Stimulated activated CD8-positive, alpha-beta memory T cell treated with anti-CD3 and anti-CD28 coated beads, Interleukin-4, amount 100 ng/mL, for 1 hour (primary cell): Measurements from ENCODE around the gene APLN.

ENCODE experiments used
- DNase-seq, 2 donors: peaks; one replicate each; pipeline ENCODE4 v3.0.0-alpha.2; 2020; ENCODE audit warnings: low read depth in 2 of 2, low spot score in 1 of 2

APLN gene

GRCh38 chrX:129654652-129655546, at the start of gene APLN:
TSS of gene APLN (minus strand) at chrX:129654956. CDS start at chrX:129654630, 326 bp downstream.
- DNase-seq, result no peak

GRCh38 chrX:129704491-129704890, 49.7 kb upstream of the APLN start:
- no peak for DNase-seq

- DNase-seq, result no peak
These were observed 46.9 kb upstream of the APLN start for GRCh38 chrX:129701624-129702069.

GRCh38 chrX:129700536-129700935, 45.8 kb upstream of the APLN start:
- no peak for DNase-seq

- no peak for DNase-seq
These were observed 43.4 kb upstream of the APLN start for GRCh38 chrX:129698150-129698549.

GRCh38 chrX:129697204-129697829, 42.6 kb upstream of the APLN start:
- no peak for DNase-seq

GRCh38 chrX:129696463-129697155, 41.9 kb upstream of the APLN start:
- DNase-seq, result no peak

GRCh38 chrX:129695937-129696336, 41.2 kb upstream of the APLN start:
- DNase-seq, result no peak

GRCh38 chrX:129695535-129695934, 40.8 kb upstream of the APLN start:
- DNase-seq, result no peak

GRCh38 chrX:129694805-129695204, 40.0 kb upstream of the APLN start:
- no peak for DNase-seq

GRCh38 chrX:129693354-129693753, 38.6 kb upstream of the APLN start:
- no peak for DNase-seq

GRCh38 chrX:129690435-129690834, 35.7 kb upstream of the APLN start:
- no peak for DNase-seq

- no peak for DNase-seq
These were observed 35.0 kb upstream of the APLN start for GRCh38 chrX:129689796-129690195.

- DNase-seq, result no peak
These were observed 33.3 kb upstream of the APLN start for GRCh38 chrX:129688097-129688496.

GRCh38 chrX:129686422-129686948, 31.7 kb upstream of the APLN start:
- no peak for DNase-seq

- DNase-seq, result no peak
These were observed 28.2 kb upstream of the APLN start for GRCh38 chrX:129682979-129683378.

- DNase-seq, result no peak
These were observed 25.1 kb upstream of the APLN start for GRCh38 chrX:129679901-129680300.

- DNase-seq, result no peak
These were observed 23.9 kb upstream of the APLN start for GRCh38 chrX:129678614-129679195.

- no peak for DNase-seq
These were observed 12.7 kb upstream of the APLN start for GRCh38 chrX:129667412-129667811.

GRCh38 chrX:129665916-129666644, 11.3 kb upstream of the APLN start:
- no peak for DNase-seq

GRCh38 chrX:129663171-129663570, 8.4 kb upstream of the APLN start:
- no peak for DNase-seq
